ENCODE results near the gene NXPH3. TPM values are rescaled to one million over a fixed set of nuclear protein-coding genes. Genes with fewer than 3 reads are reported as not detected.

Gene NXPH3
- total and polyA plus RNA-seq, 9 of the 15 experiments (the other 6 are each of a cell fraction or from before 2014, with no cell fraction given) = 0.04 to 0.27 (median 0.07) TPM; not detected in 2

- TF ChIP-seq KLF10 (CRISPR knock-in tag; IDR thresholded peaks at IDR 0.05) (no peak), KAT2B (IDR thresholded peaks at IDR 0.05; ENCODE audit: low read depth, low read length) (no peak), STAT5A (IDR thresholded peaks at IDR 0.05; ENCODE audit: borderline replicate concordance, low read length) (no peak), TAF1 (IDR thresholded peaks at IDR 0.05; ENCODE audit: control insufficient read depth, extremely low read depth, insufficient read depth, low read length, severe bottlenecking) (no peak), EWSR1 (IDR thresholded peaks at IDR 0.05; ENCODE audit: borderline replicate concordance, low read depth, partially characterized antibody) (no peak), CBFB (CRISPR knock-in tag; IDR thresholded peaks at IDR 0.05) (no peak), SMC3 (conservative IDR thresholded peaks at IDR 0.05; ENCODE audit: insufficient read depth, low read depth, low read length) (no peak), CHD4 (IDR thresholded peaks at IDR 0.05; ENCODE audit: insufficient read depth, insufficient replicate concordance, low read depth, low read length, poor library complexity, severe bottlenecking) (no peak), MECOM (CRISPR knock-in tag; IDR thresholded peaks at IDR 0.05) (0 out of 2 replicates have a peak, but pooled peaks have one; percentile 24), ZNF77 (CRISPR knock-in tag; IDR thresholded peaks at IDR 0.05) (no peak), CEBPG (CRISPR knock-in tag; IDR thresholded peaks at IDR 0.05) (no peak; the same call in 1 of the 2 replicates), CEBPG (tag; conservative IDR thresholded peaks at IDR 0.05 in 1 of 2, IDR thresholded peaks at IDR 0.05 in 1 of 2) (peak; percentile 7 to 57; a peak in 1 of 4 replicates), CLOCK (CRISPR knock-in tag; IDR thresholded peaks at IDR 0.05; ENCODE audit: borderline replicate concordance) (no peak), DIDO1 (tag; IDR thresholded peaks at IDR 0.05; ENCODE audit: low read depth) (no peak), E2F6 (IDR thresholded peaks at IDR 0.05; ENCODE audit: borderline replicate concordance in 1 of 2, extremely low read depth in 1 of 2, insufficient read depth in 1 of 2, insufficient read length in 1 of 2, low read depth in 1 of 2, low read length in 1 of 2, poor library complexity in 1 of 2, severe bottlenecking in 1 of 2) (no peak), SMARCA4 (IDR thresholded peaks at IDR 0.05) (0 out of 2 replicates have a peak, but pooled peaks have one; percentile 28)
- TF ChIP-seq, protein P1, sequence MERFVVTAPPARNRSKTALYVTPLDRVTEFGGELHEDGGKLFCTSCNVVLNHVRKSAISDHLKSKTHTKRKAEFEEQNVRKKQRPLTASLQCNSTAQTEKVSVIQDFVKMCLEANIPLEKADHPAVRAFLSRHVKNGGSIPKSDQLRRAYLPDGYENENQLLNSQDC (CRISPR knock-in tag; IDR thresholded peaks at IDR 0.05) = no peak
- TF ChIP-seq, protein P2, sequence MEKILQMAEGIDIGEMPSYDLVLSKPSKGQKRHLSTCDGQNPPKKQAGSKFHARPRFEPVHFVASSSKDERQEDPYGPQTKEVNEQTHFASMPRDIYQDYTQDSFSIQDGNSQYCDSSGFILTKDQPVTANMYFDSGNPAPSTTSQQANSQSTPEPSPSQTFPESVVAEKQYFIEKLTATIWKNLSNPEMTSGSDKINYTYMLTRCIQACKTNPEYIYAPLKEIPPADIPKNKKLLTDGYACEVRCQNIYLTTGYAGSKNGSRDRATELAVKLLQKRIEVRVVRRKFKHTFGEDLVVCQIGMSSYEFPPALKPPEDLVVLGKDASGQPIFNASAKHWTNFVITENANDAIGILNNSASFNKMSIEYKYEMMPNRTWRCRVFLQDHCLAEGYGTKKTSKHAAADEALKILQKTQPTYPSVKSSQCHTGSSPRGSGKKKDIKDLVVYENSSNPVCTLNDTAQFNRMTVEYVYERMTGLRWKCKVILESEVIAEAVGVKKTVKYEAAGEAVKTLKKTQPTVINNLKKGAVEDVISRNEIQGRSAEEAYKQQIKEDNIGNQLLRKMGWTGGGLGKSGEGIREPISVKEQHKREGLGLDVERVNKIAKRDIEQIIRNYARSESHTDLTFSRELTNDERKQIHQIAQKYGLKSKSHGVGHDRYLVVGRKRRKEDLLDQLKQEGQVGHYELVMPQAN (IDR thresholded peaks at IDR 0.05; ENCODE audit: borderline replicate concordance) = no peak
- TF ChIP-seq, protein P3, sequence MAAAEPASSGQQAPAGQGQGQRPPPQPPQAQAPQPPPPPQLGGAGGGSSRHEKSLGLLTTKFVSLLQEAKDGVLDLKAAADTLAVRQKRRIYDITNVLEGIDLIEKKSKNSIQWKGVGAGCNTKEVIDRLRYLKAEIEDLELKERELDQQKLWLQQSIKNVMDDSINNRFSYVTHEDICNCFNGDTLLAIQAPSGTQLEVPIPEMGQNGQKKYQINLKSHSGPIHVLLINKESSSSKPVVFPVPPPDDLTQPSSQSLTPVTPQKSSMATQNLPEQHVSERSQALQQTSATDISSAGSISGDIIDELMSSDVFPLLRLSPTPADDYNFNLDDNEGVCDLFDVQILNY (CRISPR knock-in tag; IDR thresholded peaks at IDR 0.05) = no peak
- TF ChIP-seq, protein P4, sequence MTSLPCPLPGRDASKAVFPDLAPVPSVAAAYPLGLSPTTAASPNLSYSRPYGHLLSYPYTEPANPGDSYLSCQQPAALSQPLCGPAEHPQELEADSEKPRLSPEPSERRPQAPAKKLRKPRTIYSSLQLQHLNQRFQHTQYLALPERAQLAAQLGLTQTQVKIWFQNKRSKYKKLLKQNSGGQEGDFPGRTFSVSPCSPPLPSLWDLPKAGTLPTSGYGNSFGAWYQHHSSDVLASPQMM (CRISPR knock-in tag; IDR thresholded peaks at IDR 0.05) = no peak
Observed at GRCh38 chr17:49577650-49577934, 1.9 kb downstream of the NXPH3 start (continued).

All from K562 (cell line).